HG03196 (cell line): Measurements from ENCODE around the gene ATM.
"Not testable (repeated sequence)": the region's sequence is repeated elsewhere in the genome, so short reads cannot be mapped to it uniquely, and the experiment has no call there.

Experiments used
- ATAC-seq: cut with Tn5 transposase; IDR thresholded peaks from one replicate; pipeline ENCODE4 v1.9.1; 2021; ENCODE audit not compliant: unreplicated experiment

Gene ATM

GRCh38 chr11:108364159-108364558, 141.3 kb downstream of the ATM start:
- no peak for ATAC-seq

- no peak for ATAC-seq
These were observed 145.3 kb downstream of the ATM start for GRCh38 chr11:108368134-108368533.

GRCh38 chr11:108369064-108369463, 146.2 kb downstream of the ATM start:
- no peak for ATAC-seq

GRCh38 chr11:108370315-108370714, 147.4 kb downstream of the ATM start:
- ATAC-seq: no peak

GRCh38 chr11:108370990-108371389, 148.1 kb downstream of the ATM start:
- no peak for ATAC-seq

GRCh38 chr11:108373505-108373904, 150.6 kb downstream of the ATM start:
- not testable (repeated sequence) for ATAC-seq

- no peak for ATAC-seq
These were observed 165.7 kb downstream of the ATM start for GRCh38 chr11:108388576-108388975.

GRCh38 chr11:108392353-108392752, 169.5 kb downstream of the ATM start:
- no peak for ATAC-seq

GRCh38 chr11:108393046-108393445, 170.2 kb downstream of the ATM start:
- no peak for ATAC-seq

- ATAC-seq: no peak
These were observed 171.9 kb downstream of the ATM start for GRCh38 chr11:108394744-108395284.

GRCh38 chr11:108396672-108397071, 173.8 kb downstream of the ATM start:
- not testable (repeated sequence) for ATAC-seq

GRCh38 chr11:108398439-108398838, 175.6 kb downstream of the ATM start:
- ATAC-seq: no peak

- ATAC-seq: no peak
These were observed 179.4 kb downstream of the ATM start for GRCh38 chr11:108402241-108402640.

GRCh38 chr11:108403052-108403451, 180.2 kb downstream of the ATM start:
- ATAC-seq: no peak

GRCh38 chr11:108405706-108406105, 182.8 kb downstream of the ATM start:
- ATAC-seq: no peak

- no peak for ATAC-seq
These were observed 192.1 kb downstream of the ATM start for GRCh38 chr11:108414958-108415357.

- not testable (repeated sequence) for ATAC-seq
These were observed 194.7 kb downstream of the ATM start for GRCh38 chr11:108417551-108417950.
